GM12873 (cell line): ENCODE results near the gene MIDN.

Experiments
- CTCF ChIP-seq: IDR thresholded peaks from 2 replicates; pipeline ENCODE4 v1.5.1; 2012; ENCODE audit warnings: low read depth, mild to moderate bottlenecking, moderate library complexity, low read length, control low read depth; ENCODE audit not compliant: insufficient read depth; ENCODE audit errors: missing control alignments

Gene MIDN

DNA sequence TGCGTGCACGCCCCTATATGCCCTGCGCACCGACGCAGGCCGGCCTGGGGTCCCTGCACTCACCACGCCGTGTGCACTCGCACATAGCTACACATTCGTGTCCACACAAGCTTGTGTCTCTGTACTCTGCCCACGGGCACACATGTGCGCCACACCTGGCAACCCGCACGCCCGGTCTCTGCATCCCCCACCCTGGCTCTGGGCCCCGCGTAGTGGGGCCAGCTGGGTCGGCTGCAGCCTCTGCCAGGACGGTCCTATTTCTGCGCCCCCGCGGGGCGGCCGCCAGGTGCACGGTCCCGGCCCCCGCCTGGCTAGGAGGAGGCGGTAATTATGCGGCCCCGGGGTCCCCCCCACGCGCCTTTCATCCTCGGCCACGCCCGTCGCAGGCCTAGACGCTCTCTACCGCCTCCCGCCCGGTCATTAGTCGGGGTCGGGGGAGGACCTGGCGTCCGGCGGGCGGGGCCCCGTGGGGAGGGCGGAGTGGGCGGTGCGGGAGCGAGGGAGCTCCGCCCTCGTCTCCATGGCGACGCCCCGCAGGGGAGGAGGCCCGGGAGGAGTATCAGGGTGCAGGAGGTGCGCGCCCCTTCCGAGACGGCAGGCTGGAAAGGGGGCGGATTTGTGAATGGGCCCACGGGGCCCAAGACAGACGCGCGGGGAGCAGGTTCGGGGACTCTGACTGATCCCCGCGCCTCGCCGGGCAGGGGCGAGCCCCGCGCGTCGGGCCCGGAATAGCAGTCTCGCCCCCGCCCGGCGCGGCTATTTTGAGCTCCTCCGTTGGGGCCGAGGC is 17.9 kb downstream of the MIDN start:
- TF ChIP-seq CTCF = no peak

DNA sequence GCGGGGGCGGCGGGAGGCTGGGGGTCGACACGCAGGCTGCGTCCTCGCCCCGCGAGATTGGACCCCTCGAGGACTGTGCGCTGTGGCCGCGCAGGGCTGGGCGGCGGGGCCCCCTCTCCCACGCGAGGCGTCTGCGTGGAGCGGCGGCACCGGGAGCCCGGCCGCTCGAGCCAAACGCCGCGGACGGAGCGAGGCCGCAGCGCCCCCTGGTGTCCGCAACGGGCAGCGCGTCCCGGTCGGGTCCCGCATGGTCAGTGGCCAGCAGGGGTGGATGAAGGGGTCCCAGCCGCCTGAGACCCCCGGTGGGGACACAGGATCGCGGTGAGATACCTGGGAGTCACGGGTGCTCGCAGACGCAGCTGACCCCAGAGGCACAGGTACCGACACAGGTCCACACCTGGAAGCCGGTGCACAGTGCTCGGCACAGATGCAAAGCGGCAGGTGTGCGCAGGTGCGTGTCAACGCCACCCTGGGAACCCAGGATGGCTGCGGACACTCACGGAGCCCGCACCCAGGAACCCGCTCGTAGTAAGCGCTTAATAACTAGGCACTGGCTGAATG is 18.6 kb downstream of the MIDN start:
- peak; percentile 90 for TF ChIP-seq CTCF

- no peak for TF ChIP-seq CTCF
Observed at GRCh38 chr19:1267477-1268225, 19.3 kb downstream of the MIDN start.

- TF ChIP-seq CTCF = no peak
Observed at GRCh38 chr19:1268226-1269064, 20.1 kb downstream of the MIDN start.

DNA sequence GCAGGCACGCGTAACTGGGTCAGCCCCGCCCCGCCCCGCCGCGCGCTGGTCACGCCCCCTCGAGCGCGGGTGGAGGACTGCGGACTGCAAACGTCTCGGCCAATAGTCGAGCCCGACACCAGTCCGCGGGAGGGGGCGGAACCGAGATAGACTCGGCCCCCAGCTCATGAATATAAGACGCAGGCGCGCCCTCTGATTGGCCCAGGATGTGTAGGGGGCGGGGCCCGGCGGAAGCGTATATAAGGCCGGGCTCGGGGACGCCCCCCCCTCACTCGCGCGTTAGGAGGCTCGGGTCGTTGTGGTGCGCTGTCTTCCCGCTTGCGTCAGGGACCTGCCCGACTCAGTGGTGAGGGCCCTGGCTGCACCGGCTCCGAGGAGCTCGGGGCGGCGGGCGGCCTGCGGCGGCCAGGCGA is 20.7 kb downstream of the MIDN start, which contains the start of gene CIRBP:
TSS of gene CIRBP (plus strand) at position 268 of the 413 bp plus-strand sequence. CDS start 1,602 bp downstream, outside the sequence.
- no peak for TF ChIP-seq CTCF

DNA sequence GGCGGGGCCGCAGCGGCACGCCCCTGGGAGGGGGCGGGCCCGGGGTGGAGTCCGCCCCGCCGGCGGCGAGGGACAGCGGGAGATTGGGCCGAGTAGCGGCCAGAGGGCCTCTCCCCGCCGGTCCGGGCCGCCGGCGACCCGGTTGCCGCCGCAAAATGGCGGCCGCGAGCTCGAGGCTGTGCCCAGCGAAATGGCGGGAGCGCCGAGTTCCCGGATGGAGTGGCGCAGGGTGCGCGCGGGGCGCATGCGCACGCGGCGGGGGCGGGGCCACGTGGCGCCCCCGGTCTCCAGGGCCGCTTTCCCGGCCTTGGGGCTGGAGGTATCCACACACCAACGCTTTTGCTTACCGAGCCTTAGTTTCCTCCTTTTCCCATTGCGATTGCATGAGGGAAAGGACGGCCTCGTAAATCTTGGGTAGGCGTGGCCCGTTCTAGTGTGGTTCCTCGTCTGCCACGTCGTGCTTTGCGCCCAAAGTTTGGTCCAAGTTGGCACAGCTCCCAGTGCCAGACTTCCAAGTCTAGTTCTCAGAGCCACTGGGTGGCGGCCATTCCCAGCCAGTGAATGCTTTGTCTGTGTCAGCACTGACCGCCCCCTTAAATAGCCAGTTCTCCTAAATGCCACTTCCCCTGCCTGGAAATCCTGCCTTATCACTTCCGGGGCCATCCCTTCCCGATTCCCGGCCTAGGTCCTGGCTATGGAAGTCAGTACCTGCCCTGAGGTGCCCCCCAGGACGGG is 21.3 kb downstream of the MIDN start:
- TF ChIP-seq CTCF = no peak
